ENCODE results near the gene CEMP1. TPM values are rescaled to one million over a fixed set of nuclear protein-coding genes. Genes with fewer than 3 reads are reported as not detected.

The CEMP1 gene
- total RNA-seq, 2 experiments from 2014 or later = 0.25 to 0.55 TPM

- H2AFZ ChIP-seq (ENCODE audit: low read length) = no peak overlapping the region
- DNase-seq (ENCODE audit: low spot score) = no peak
- H3K4me3 ChIP-seq (ENCODE audit: low read depth, low read length, poor library complexity, severe bottlenecking) = no peak overlapping the region
- POLR2A ChIA-PET = no interaction called here
- CTCF ChIA-PET (ENCODE audit: unreplicated experiment) = no interaction called here
- H3K4me2 ChIP-seq (ENCODE audit: low read length) = no peak overlapping the region
- no peak for TF ChIP-seq EZH2phosphoT487 (IDR thresholded peaks at IDR 0.05; ENCODE audit: borderline replicate concordance, low read depth, low read length)
- TF ChIP-seq CTCF (conservative IDR thresholded peaks at IDR 0.05; ENCODE audit: low read length) = no peak
- no peaks in the 10 kb centered on the region for H4K20me1 ChIP-seq (ENCODE audit: insufficient read depth, low read length)
- H3K36me3 ChIP-seq (ENCODE audit: insufficient read depth, low read length) = peaks cover 37% of the 10 kb centered on the region
- intact Hi-C loops (cut with micrococcal nuclease; ENCODE audit: unreplicated experiment) = no loop called here
- no peak overlapping the region for H3K27ac ChIP-seq (ENCODE audit: low read depth, low read length, poor library complexity, severe bottlenecking)
- H3K4me1 ChIP-seq (ENCODE audit: insufficient read depth, low read length, poor library complexity, severe bottlenecking) = peaks cover 10% of the 10 kb centered on the region
- H3K9me3 ChIP-seq (ENCODE audit: low read length) = no peaks in the 10 kb centered on the region
- H3K9me2 ChIP-seq (ENCODE audit: insufficient read depth, low read length) = no peaks in the 10 kb centered on the region
- no TSS peak for BruUV-seq (replicated peaks)
- no peaks in the 10 kb centered on the region for H3K79me2 ChIP-seq (ENCODE audit: insufficient read depth, low read depth, low read length)
Measured at GRCh38 chr16:2498531-2499253, 32.5 kb downstream of the CEMP1 start.

GRCh38 chr16:2497695-2498484 lies 33.3 kb downstream of the CEMP1 start:
- Histone ChIP-seq H4K20me1 (ENCODE audit: insufficient read depth, low read length) (no peaks in the 10 kb centered on the region), H3K27ac (ENCODE audit: low read depth, low read length, poor library complexity, severe bottlenecking) (no peak overlapping the region), H3K4me2 (ENCODE audit: low read length) (no peak overlapping the region), H3K9me3 (ENCODE audit: low read length) (no peaks in the 10 kb centered on the region), H3K4me3 (ENCODE audit: low read depth, low read length, poor library complexity, severe bottlenecking) (no peak overlapping the region), H3K4me1 (ENCODE audit: insufficient read depth, low read length, poor library complexity, severe bottlenecking) (peaks cover 10% of the 10 kb centered on the region), H3K36me3 (ENCODE audit: insufficient read depth, low read length) (peaks cover 34% of the 10 kb centered on the region), H3K79me2 (ENCODE audit: insufficient read depth, low read depth, low read length) (no peaks in the 10 kb centered on the region), H3K9me2 (ENCODE audit: insufficient read depth, low read length) (no peaks in the 10 kb centered on the region), H2AFZ (ENCODE audit: low read length) (no peak overlapping the region)
- no TSS peak for BruUV-seq (replicated peaks)
- no peak for TF ChIP-seq EZH2phosphoT487 (IDR thresholded peaks at IDR 0.05; ENCODE audit: borderline replicate concordance, low read depth, low read length)
- intact Hi-C loops (cut with micrococcal nuclease; ENCODE audit: unreplicated experiment) = no loop called here
- CTCF ChIA-PET (ENCODE audit: unreplicated experiment) = no interaction called here
- DNase-seq (ENCODE audit: low spot score) = no peak
- POLR2A ChIA-PET = no interaction called here

- Histone ChIP-seq H3K4me2 (ENCODE audit: low read length) (no peak overlapping the region), H3K79me2 (ENCODE audit: insufficient read depth, low read depth, low read length) (no peaks in the 10 kb centered on the region), H3K9me3 (ENCODE audit: low read length) (no peaks in the 10 kb centered on the region), H3K4me1 (ENCODE audit: insufficient read depth, low read length, poor library complexity, severe bottlenecking) (peaks cover 10% of the 10 kb centered on the region), H3K27ac (ENCODE audit: low read depth, low read length, poor library complexity, severe bottlenecking) (no peak overlapping the region), H3K9me2 (ENCODE audit: insufficient read depth, low read length) (no peaks in the 10 kb centered on the region), H4K20me1 (ENCODE audit: insufficient read depth, low read length) (no peaks in the 10 kb centered on the region), H3K36me3 (ENCODE audit: insufficient read depth, low read length) (peaks cover 28% of the 10 kb centered on the region), H2AFZ (ENCODE audit: low read length) (no peak overlapping the region), H3K4me3 (ENCODE audit: low read depth, low read length, poor library complexity, severe bottlenecking) (no peak overlapping the region)
- POLR2A ChIA-PET = interaction anchor here (0.6 kb wide), 1 partner anchor 303 kb away, joined by 5 read pairs; no protein-coding TSS in a partner anchor
- no peak for DNase-seq (ENCODE audit: low spot score)
- intact Hi-C loops (cut with micrococcal nuclease; ENCODE audit: unreplicated experiment) = no loop called here
- TF ChIP-seq EZH2phosphoT487 (IDR thresholded peaks at IDR 0.05; ENCODE audit: borderline replicate concordance, low read depth, low read length) = no peak
- no peak for TF ChIP-seq CTCF (conservative IDR thresholded peaks at IDR 0.05; ENCODE audit: low read length)
- CTCF ChIA-PET (ENCODE audit: unreplicated experiment) = no interaction called here
- no TSS peak for BruUV-seq (replicated peaks)
Measured at GRCh38 chr16:2497116-2497630, 34.0 kb downstream of the CEMP1 start.
